ENCODE results near the gene SDC3. TPM values are rescaled to one million over a fixed set of nuclear protein-coding genes. Genes with fewer than 3 reads are reported as not detected.
"Not testable (repeated sequence)": the region's sequence is repeated elsewhere in the genome, so short reads cannot be mapped to it uniquely, and the experiment has no call there.

SDC3 gene
- 0.04 and 0.94 TPM in 2 replicates for total RNA-seq (2014; rRNA removed; shearing (Covaris generic); ENCODE audit: low replicate concordance)

DNA sequence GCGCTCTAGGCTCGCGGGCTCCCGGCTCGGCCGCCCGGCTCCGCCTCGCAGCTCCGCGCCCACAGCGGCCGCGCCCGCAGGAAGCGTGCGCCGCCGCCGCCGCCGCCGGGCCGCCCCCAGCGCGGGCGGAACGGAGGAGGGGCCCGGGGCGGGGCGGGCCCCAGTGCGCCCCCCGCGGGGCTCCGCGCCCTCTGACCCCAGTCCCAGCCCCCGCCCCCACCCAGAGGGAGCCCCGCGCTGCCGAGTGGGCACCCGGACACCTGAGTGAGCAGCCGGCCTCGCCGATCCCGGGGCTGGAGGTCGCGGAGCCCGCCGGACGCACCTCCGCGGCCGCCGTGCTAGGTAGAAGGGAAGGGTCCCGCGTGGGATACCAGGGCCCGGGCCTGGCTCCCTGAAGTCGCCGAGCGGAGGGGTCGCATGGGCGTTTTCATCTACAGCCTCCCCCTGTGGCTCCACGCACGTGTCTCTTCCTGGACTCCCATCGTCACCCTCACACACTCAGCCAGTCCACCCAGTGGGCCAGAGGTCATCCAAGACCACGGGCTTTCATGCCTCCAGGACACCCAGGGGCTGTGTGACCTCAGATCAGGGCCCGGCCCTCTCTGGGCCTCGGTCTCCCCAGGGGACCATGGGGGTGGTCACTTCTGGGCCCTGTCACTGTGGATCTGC is at the start of gene SDC3:
Gene SDC3 (minus strand): TSS at position 63 of the 669 bp plus-strand sequence. CDS start 172 bp downstream, outside the sequence.
- Histone ChIP-seq H3K4me1 (ENCODE audit: low read length) (no peaks in the 10 kb centered on the region), H3K9ac (ENCODE audit: low read length) (no peak within 1 kb of the TSS), H3K27me3 (ENCODE audit: low read length) (no peaks in the 10 kb centered on the region), H3K79me2 (ENCODE audit: low read length) (no peaks in the 10 kb centered on the region), H3K4me2 (ENCODE audit: low read depth, low read length, poor library complexity, severe bottlenecking) (no peak within 1 kb of the TSS), H3K4me3 (ENCODE audit: low read length) (no peak within 1 kb of the TSS), H4K20me1 (ENCODE audit: insufficient read depth, low read depth, low read length) (0 out of 2 replicates have a peak, but pooled peaks cover 5% of the 10 kb centered on the region), H3K27ac (ENCODE audit: low read length) (no peak within 1 kb of the TSS), H3K9me2 (replicated peaks; ENCODE audit: insufficient read depth, low read length) (no peaks in the 10 kb centered on the region), H3K36me3 (ENCODE audit: insufficient read depth, low read length) (no peaks in the 10 kb centered on the region), H3K9me3 (ENCODE audit: low read length) (no peaks in the 10 kb centered on the region), H2AFZ (ENCODE audit: low read length) (no peak within 1 kb of the TSS)
- DNase-seq = no peak

DNA sequence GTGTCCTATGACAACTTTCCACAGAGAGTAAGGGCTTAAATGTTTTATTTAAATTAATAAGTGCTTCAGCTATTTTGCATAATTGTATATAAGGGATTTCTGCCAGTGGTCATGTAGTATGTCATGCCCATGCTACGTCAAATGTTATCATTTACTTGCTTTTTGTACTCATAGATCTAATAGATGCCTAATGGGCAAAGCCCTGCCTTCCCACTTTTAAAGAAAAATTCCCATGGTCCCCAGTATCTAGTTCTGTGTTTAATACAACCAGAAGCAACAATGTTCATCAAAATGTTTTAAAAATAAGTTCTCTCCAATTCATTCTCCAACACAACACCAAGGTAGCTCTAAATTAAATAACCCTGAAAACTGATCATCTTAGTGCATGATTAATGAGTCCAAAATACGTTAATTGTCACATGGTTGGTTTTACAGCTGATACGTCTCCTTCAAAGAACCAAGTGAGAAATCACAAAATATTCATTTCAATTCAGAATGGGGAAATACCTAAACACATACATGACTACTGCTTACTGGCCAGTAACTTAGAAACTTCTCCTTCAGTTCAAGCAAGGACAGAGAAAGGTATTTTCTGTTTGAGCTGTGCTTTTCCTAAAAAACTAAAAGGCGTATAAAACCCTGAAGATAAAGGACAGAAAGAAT is 49.1 kb upstream of the SDC3 start:
- 0 out of 2 replicates have a peak, but pooled peaks cover under 1% of the 10 kb centered on the region for H3K4me1 ChIP-seq (ENCODE audit: low read length)
- no peak overlapping the region for H3K4me2 ChIP-seq (ENCODE audit: low read depth, low read length, poor library complexity, severe bottlenecking)
- no peak overlapping the region for H2AFZ ChIP-seq (ENCODE audit: low read length)
- no peak overlapping the region for H3K4me3 ChIP-seq (ENCODE audit: low read length)
- H3K9ac ChIP-seq (ENCODE audit: low read length) = no peak overlapping the region
- H3K9me2 ChIP-seq (replicated peaks; ENCODE audit: insufficient read depth, low read length) = no peaks in the 10 kb centered on the region
- no peak for DNase-seq
- H3K36me3 ChIP-seq (ENCODE audit: insufficient read depth, low read length) = peaks cover 51% of the 10 kb centered on the region; the same call in 1 of the 2 replicates
- no peak overlapping the region for H3K27ac ChIP-seq (ENCODE audit: low read length)
- no peaks in the 10 kb centered on the region for H3K27me3 ChIP-seq (ENCODE audit: low read length)
- H3K79me2 ChIP-seq (ENCODE audit: low read length) = peaks cover 75% of the 10 kb centered on the region
- H3K9me3 ChIP-seq (ENCODE audit: low read length) = no peaks in the 10 kb centered on the region
- no peaks in the 10 kb centered on the region; the same call in 1 of the 2 replicates for H4K20me1 ChIP-seq (ENCODE audit: insufficient read depth, low read depth, low read length)

DNA sequence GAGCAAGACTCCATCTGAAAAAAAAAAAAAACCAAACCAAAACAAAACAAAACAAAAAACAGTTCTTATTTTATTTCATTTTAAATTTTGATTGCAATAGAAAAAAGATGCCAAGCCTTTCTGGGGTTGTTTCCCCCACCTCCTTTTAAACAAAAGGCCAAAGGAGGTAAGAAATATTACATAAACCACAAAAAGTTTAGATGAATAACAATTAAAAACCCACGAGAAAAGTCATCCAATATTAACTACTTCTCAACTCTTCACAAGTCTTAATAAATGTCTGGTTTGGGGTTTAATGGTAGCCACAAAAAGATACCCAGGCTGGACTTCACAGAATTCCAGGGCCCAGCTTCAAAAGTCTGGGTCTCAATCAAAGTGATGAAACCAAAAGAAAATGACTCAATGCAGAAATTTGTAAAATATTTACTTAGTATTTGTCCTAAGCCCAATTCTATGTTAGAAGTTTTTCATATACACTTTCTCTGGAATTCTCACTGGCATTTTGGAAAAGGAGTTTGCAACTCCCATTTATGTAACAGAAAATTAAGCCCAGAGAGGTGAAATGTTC is 47.0 kb upstream of the SDC3 start:
- H3K9me2 ChIP-seq (replicated peaks; ENCODE audit: insufficient read depth, low read length) = no peaks in the 10 kb centered on the region
- no peak for DNase-seq
- H2AFZ ChIP-seq (ENCODE audit: low read length) = no peak overlapping the region
- peaks cover 73% of the 10 kb centered on the region for H3K79me2 ChIP-seq (ENCODE audit: low read length)
- peaks cover 60% of the 10 kb centered on the region for H3K36me3 ChIP-seq (ENCODE audit: insufficient read depth, low read length)
- H3K9ac ChIP-seq (ENCODE audit: low read length) = no peak overlapping the region
- no peak overlapping the region for H3K27ac ChIP-seq (ENCODE audit: low read length)
- H3K4me3 ChIP-seq (ENCODE audit: low read length) = no peak overlapping the region
- H3K4me2 ChIP-seq (ENCODE audit: low read depth, low read length, poor library complexity, severe bottlenecking) = no peak overlapping the region
- no peaks in the 10 kb centered on the region; the same call in 1 of the 2 replicates for H4K20me1 ChIP-seq (ENCODE audit: insufficient read depth, low read depth, low read length)
- no peaks in the 10 kb centered on the region for H3K9me3 ChIP-seq (ENCODE audit: low read length)
- no peaks in the 10 kb centered on the region for H3K4me1 ChIP-seq (ENCODE audit: low read length)
- H3K27me3 ChIP-seq (ENCODE audit: low read length) = no peaks in the 10 kb centered on the region

DNA sequence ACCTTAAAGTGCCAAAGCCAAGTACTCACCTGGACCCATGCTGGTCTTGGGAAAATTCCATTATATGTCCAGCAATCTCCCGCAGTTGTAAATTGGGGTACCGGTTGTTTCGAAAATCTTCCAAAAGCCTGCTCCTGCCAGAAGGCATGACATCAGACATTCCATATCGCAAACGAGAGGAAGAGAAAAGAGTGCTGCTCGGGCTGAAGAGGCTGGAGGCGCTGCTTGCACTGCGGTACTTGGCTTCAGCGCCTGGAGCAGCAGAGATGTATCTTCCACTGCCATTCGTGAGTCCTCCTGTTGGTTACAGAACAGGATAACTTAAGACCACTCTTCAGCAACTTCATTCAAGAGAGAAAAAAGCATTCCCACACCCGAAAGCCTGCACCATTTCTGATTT is 45.1 kb upstream of the SDC3 start:
- no peaks in the 10 kb centered on the region for H3K27me3 ChIP-seq (ENCODE audit: low read length)
- H3K9me3 ChIP-seq (ENCODE audit: low read length) = no peaks in the 10 kb centered on the region
- peaks cover 66% of the 10 kb centered on the region for H3K79me2 ChIP-seq (ENCODE audit: low read length)
- H3K4me3 ChIP-seq (ENCODE audit: low read length) = no peak overlapping the region
- no peaks in the 10 kb centered on the region; the same call in 1 of the 2 replicates for H4K20me1 ChIP-seq (ENCODE audit: insufficient read depth, low read depth, low read length)
- DNase-seq = no peak
- no peaks in the 10 kb centered on the region for H3K9me2 ChIP-seq (replicated peaks; ENCODE audit: insufficient read depth, low read length)
- H2AFZ ChIP-seq (ENCODE audit: low read length) = no peak overlapping the region
- no peak overlapping the region for H3K9ac ChIP-seq (ENCODE audit: low read length)
- peaks cover 67% of the 10 kb centered on the region for H3K36me3 ChIP-seq (ENCODE audit: insufficient read depth, low read length)
- no peaks in the 10 kb centered on the region for H3K4me1 ChIP-seq (ENCODE audit: low read length)
- H3K4me2 ChIP-seq (ENCODE audit: low read depth, low read length, poor library complexity, severe bottlenecking) = no peak overlapping the region
- H3K27ac ChIP-seq (ENCODE audit: low read length) = no peak overlapping the region

DNA sequence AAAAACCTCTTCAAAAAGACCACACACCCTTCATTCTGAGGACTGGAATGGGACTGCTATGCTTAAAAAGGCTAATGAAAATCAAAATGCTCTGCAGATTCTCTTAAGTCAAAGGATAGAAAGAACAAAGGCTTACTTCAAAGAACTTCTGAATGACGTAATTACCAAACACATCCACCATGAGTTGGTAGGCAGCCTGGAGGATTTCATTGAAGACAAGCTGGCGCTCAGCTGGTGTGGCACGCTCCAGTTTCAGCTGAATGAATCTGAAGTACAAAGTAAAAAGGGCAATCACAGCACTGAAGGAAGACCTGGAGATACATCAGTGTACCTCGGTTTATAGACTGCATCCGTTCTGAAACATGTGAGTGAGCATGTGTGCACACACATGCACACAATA is 43.5 kb upstream of the SDC3 start:
- no peak for DNase-seq
- no peak overlapping the region for H3K4me3 ChIP-seq (ENCODE audit: low read length)
- H3K4me1 ChIP-seq (ENCODE audit: low read length) = no peaks in the 10 kb centered on the region
- H2AFZ ChIP-seq (ENCODE audit: low read length) = no peak overlapping the region
- H3K27me3 ChIP-seq (ENCODE audit: low read length) = no peaks in the 10 kb centered on the region
- peaks cover 60% of the 10 kb centered on the region for H3K79me2 ChIP-seq (ENCODE audit: low read length)
- no peak overlapping the region for H3K9ac ChIP-seq (ENCODE audit: low read length)
- no peak overlapping the region for H3K27ac ChIP-seq (ENCODE audit: low read length)
- no peak overlapping the region for H3K4me2 ChIP-seq (ENCODE audit: low read depth, low read length, poor library complexity, severe bottlenecking)
- H3K9me3 ChIP-seq (ENCODE audit: low read length) = no peaks in the 10 kb centered on the region
- H3K36me3 ChIP-seq (ENCODE audit: insufficient read depth, low read length) = peaks cover 66% of the 10 kb centered on the region
- no peaks in the 10 kb centered on the region for H3K9me2 ChIP-seq (replicated peaks; ENCODE audit: insufficient read depth, low read length)
- no peaks in the 10 kb centered on the region; the same call in 1 of the 2 replicates for H4K20me1 ChIP-seq (ENCODE audit: insufficient read depth, low read depth, low read length)

DNA sequence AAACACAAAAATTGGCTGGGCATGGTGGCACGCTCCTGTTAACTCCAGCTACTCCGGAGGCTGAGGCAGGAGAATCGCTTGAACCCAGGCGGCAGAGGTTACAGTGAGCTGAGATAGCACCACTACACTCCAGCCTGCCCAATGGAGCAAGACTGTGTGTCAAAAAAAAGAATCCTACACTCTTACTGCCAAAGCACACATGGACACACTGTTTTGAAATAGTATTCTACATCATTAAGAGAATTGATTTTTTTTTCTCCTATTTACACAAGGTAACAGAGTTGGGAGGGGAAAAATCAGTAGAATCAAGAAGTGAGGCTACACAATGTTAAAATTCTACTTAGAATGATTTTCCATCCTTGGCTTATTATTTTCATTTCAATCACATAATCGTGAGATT is 42.1 kb upstream of the SDC3 start:
- no peak overlapping the region for H3K9ac ChIP-seq (ENCODE audit: low read length)

DNA sequence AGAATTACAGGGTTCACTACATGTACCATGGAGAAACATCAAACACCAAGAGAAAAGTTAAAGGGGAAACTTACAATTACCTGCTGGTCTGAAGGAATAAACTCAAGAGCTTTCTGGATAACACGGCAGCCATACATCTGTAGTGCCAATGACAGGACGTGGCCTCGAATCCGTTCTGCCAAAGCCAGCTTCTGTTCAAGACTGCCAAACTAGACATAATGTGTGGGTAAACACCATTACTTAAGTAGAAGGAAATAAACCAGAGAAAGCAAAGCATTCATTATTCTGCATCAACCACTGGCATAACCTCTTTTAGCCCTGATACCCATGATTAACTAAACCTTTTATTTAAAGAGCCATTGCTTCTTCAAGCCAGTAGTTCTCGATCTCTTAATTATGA is 41.5 kb upstream of the SDC3 start:
- Histone ChIP-seq H3K36me3 (ENCODE audit: insufficient read depth, low read length) (peaks cover 69% of the 10 kb centered on the region), H3K9ac (ENCODE audit: low read length) (no peak overlapping the region), H3K4me3 (ENCODE audit: low read length) (no peak overlapping the region), H3K9me2 (replicated peaks; ENCODE audit: insufficient read depth, low read length) (no peaks in the 10 kb centered on the region), H2AFZ (ENCODE audit: low read length) (no peak overlapping the region), H3K27me3 (ENCODE audit: low read length) (no peaks in the 10 kb centered on the region), H4K20me1 (ENCODE audit: insufficient read depth, low read depth, low read length) (no peaks in the 10 kb centered on the region), H3K4me1 (ENCODE audit: low read length) (no peaks in the 10 kb centered on the region), H3K79me2 (ENCODE audit: low read length) (peaks cover 58% of the 10 kb centered on the region), H3K27ac (ENCODE audit: low read length) (no peak overlapping the region), H3K4me2 (ENCODE audit: low read depth, low read length, poor library complexity, severe bottlenecking) (no peak overlapping the region), H3K9me3 (ENCODE audit: low read length) (no peaks in the 10 kb centered on the region)
- DNase-seq = no peak

More for the DNA sequence above, 42.1 kb upstream of the SDC3 start:
- H3K36me3 ChIP-seq (ENCODE audit: insufficient read depth, low read length) = peaks cover 68% of the 10 kb centered on the region
- no peaks in the 10 kb centered on the region for H3K4me1 ChIP-seq (ENCODE audit: low read length)
- no peak for DNase-seq
- no peak overlapping the region for H2AFZ ChIP-seq (ENCODE audit: low read length)
- H3K9me2 ChIP-seq (replicated peaks; ENCODE audit: insufficient read depth, low read length) = no peaks in the 10 kb centered on the region
- H3K27ac ChIP-seq (ENCODE audit: low read length) = no peak overlapping the region
- no peaks in the 10 kb centered on the region for H3K9me3 ChIP-seq (ENCODE audit: low read length)
- H3K4me3 ChIP-seq (ENCODE audit: low read length) = no peak overlapping the region
- no peaks in the 10 kb centered on the region for H3K27me3 ChIP-seq (ENCODE audit: low read length)
- H3K4me2 ChIP-seq (ENCODE audit: low read depth, low read length, poor library complexity, severe bottlenecking) = no peak overlapping the region
- H3K79me2 ChIP-seq (ENCODE audit: low read length) = peaks cover 59% of the 10 kb centered on the region
- H4K20me1 ChIP-seq (ENCODE audit: insufficient read depth, low read depth, low read length) = no peaks in the 10 kb centered on the region

DNA sequence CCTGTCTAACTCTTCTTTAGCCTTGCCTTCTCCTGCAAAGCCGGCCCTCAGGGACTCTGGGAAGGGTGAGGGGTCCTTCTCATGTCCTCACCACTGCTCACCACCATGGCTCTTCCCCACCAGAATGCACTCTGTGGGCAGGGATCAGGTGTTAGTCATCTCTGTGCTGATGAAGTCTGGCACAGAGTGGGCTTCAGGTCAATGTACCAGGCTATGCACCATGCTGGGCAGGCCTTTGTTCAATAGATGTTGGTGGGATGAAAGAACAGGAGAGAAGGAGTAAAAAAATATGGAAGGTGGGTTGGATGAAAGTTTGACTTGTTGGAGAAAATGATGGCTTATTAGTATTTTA is 40.9 kb upstream of the SDC3 start:
- H3K79me2 ChIP-seq (ENCODE audit: low read length) = peaks cover 61% of the 10 kb centered on the region
- not testable (repeated sequence) for H3K9me2 ChIP-seq (replicated peaks; ENCODE audit: insufficient read depth, low read length); H3K27ac ChIP-seq (ENCODE audit: low read length); H3K4me2 ChIP-seq (ENCODE audit: low read depth, low read length, poor library complexity, severe bottlenecking); H3K9me3 ChIP-seq (ENCODE audit: low read length); H4K20me1 ChIP-seq (ENCODE audit: insufficient read depth, low read depth, low read length); H3K4me3 ChIP-seq (ENCODE audit: low read length); H3K27me3 ChIP-seq (ENCODE audit: low read length); H2AFZ ChIP-seq (ENCODE audit: low read length); H3K4me1 ChIP-seq (ENCODE audit: low read length); H3K9ac ChIP-seq (ENCODE audit: low read length); DNase-seq
- H3K36me3 ChIP-seq (ENCODE audit: insufficient read depth, low read length) = peaks cover 69% of the 10 kb centered on the region

Data from Karpas-422 (cell line).